Osteoblast (primary cell): ENCODE data around the gene KLHL18. TPM values are rescaled to one million over a fixed set of nuclear protein-coding genes. Genes with fewer than 3 reads are reported as not detected.

Source experiments
- DNase-seq: peaks from one replicate; pipeline ENCODE4 v3.0.0; 2011; ENCODE audit warnings: low spot score, mixed read lengths; ENCODE audit not compliant: insufficient read length; ENCODE audit errors: missing footprints
- H2AFZ ChIP-seq: 2 replicates; pipeline ENCODE4 v1.6.0; 2011; ENCODE audit warnings: mild to moderate bottlenecking, low read length
- H3K27ac ChIP-seq: 2 replicates; pipeline ENCODE4 v1.5.1; 2011; ENCODE audit warnings: mild to moderate bottlenecking, low read depth, low read length, moderate library complexity
- H3K27me3 ChIP-seq: 2 replicates; pipeline ENCODE4 v1.6.0; 2012; ENCODE audit warnings: mild to moderate bottlenecking, control low read depth, inconsistent platforms, low read length, moderate library complexity; ENCODE audit not compliant: insufficient read depth
- H3K36me3 ChIP-seq: 2 replicates; pipeline ENCODE4 v1.5.1; 2011; ENCODE audit warnings: mild to moderate bottlenecking, low read length, control low read depth, moderate library complexity; ENCODE audit not compliant: insufficient read depth
- H3K4me1 ChIP-seq: 2 replicates; pipeline ENCODE4 v1.5.1; 2011; ENCODE audit warnings: mild to moderate bottlenecking, low read length, control low read depth, moderate library complexity; ENCODE audit not compliant: insufficient read depth
- H3K4me2 ChIP-seq: 2 replicates; pipeline ENCODE4 v1.6.0; 2011; ENCODE audit warnings: mild to moderate bottlenecking, low read length; ENCODE audit not compliant: insufficient read depth
- H3K4me3 ChIP-seq: fragments of 200-600 bp; sonication (generic); 3 replicates; pipeline ENCODE4 v1.5.1; 2012; ENCODE audit warnings: mild to moderate bottlenecking, low read length, inconsistent platforms; ENCODE audit not compliant: insufficient read depth
- H3K79me2 ChIP-seq: 2 replicates; pipeline ENCODE4 v1.6.0; 2012; ENCODE audit warnings: mild to moderate bottlenecking, low read length, control low read depth, inconsistent platforms; ENCODE audit not compliant: insufficient read depth
- H3K9me3 ChIP-seq: 2 replicates; pipeline ENCODE4 v1.5.1; 2011; ENCODE audit warnings: low read depth, low read length, control low read depth
- H4K20me1 ChIP-seq: 2 replicates; pipeline ENCODE4 v1.6.0; 2012; ENCODE audit warnings: mild to moderate bottlenecking, low read length, control low read depth; ENCODE audit not compliant: insufficient read depth
- total RNA-seq: library from RNA; depleted of rRNA; stranded (reverse); fragments of >200 nt; gene quantifications from 2 replicates; pipeline ENCODE4 v1.2.3, GENCODE V29; 2012
- TF ChIP-seq, protein P1 (sequence below): IDR thresholded peaks from 2 replicates; pipeline ENCODE4 v1.5.1; 2011; ENCODE audit warnings: mild to moderate bottlenecking, low read depth, low read length, moderate library complexity; ENCODE audit errors: extremely low read depth

KLHL18 gene
- total RNA-seq, 1 donor, result 21.4 TPM

- no peak overlapping the region for H3K4me2 ChIP-seq
- H3K79me2 ChIP-seq, result peaks cover 47% of the 10 kb centered on the region
- H3K9me3 ChIP-seq, result no peaks in the 10 kb centered on the region
- no peaks in the 10 kb centered on the region for H3K36me3 ChIP-seq
- no peak overlapping the region for H3K27ac ChIP-seq
- H4K20me1 ChIP-seq, result peaks cover 27% of the 10 kb centered on the region
- H2AFZ ChIP-seq, result no peak overlapping the region
- H3K4me3 ChIP-seq, result no peak overlapping the region
- TF ChIP-seq, protein P1, sequence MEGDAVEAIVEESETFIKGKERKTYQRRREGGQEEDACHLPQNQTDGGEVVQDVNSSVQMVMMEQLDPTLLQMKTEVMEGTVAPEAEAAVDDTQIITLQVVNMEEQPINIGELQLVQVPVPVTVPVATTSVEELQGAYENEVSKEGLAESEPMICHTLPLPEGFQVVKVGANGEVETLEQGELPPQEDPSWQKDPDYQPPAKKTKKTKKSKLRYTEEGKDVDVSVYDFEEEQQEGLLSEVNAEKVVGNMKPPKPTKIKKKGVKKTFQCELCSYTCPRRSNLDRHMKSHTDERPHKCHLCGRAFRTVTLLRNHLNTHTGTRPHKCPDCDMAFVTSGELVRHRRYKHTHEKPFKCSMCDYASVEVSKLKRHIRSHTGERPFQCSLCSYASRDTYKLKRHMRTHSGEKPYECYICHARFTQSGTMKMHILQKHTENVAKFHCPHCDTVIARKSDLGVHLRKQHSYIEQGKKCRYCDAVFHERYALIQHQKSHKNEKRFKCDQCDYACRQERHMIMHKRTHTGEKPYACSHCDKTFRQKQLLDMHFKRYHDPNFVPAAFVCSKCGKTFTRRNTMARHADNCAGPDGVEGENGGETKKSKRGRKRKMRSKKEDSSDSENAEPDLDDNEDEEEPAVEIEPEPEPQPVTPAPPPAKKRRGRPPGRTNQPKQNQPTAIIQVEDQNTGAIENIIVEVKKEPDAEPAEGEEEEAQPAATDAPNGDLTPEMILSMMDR, result no peak
- H3K27me3 ChIP-seq, result no peaks in the 10 kb centered on the region
- no peak for DNase-seq
- H3K4me1 ChIP-seq, result peaks cover 14% of the 10 kb centered on the region
These were observed 96.1 kb downstream of the KLHL18 start for GRCh38 chr3:47378869-47379268.

DNA sequence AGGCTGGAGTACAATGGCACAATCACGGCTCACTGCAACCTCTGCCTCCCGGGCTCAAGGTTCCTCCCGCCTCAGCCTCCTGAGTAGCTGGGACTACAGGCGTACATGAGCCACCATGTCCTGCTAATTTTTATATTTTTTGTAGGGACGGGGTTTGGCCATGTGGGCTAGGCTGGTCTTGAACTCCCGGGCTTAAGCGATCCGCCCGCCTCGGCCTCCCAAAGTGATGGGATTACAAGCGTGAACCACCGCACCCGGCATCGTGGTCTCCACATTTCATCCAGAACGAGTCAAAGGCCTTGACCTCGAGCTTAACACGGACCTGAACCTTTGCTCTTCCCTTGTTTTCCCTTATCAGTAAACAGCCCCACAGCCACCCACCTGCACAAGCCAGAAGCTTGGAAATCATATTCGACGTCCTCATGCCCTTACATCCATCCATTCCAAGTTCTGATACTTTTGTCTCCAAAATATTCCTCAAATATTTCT, 96.7 kb downstream of the KLHL18 start:
- TF ChIP-seq, protein P1, result no peak
- no peak for DNase-seq
- Histone ChIP-seq H3K4me3 (peak overlapping the region; percentile 94), H3K27ac (no peak overlapping the region), H3K27me3 (no peaks in the 10 kb centered on the region), H3K79me2 (peaks cover 53% of the 10 kb centered on the region), H2AFZ (no peak overlapping the region), H3K4me2 (peak overlapping the region; percentile 99), H3K36me3 (no peaks in the 10 kb centered on the region), H4K20me1 (peaks cover 28% of the 10 kb centered on the region), H3K4me1 (peaks cover 14% of the 10 kb centered on the region), H3K9me3 (no peaks in the 10 kb centered on the region)

DNA sequence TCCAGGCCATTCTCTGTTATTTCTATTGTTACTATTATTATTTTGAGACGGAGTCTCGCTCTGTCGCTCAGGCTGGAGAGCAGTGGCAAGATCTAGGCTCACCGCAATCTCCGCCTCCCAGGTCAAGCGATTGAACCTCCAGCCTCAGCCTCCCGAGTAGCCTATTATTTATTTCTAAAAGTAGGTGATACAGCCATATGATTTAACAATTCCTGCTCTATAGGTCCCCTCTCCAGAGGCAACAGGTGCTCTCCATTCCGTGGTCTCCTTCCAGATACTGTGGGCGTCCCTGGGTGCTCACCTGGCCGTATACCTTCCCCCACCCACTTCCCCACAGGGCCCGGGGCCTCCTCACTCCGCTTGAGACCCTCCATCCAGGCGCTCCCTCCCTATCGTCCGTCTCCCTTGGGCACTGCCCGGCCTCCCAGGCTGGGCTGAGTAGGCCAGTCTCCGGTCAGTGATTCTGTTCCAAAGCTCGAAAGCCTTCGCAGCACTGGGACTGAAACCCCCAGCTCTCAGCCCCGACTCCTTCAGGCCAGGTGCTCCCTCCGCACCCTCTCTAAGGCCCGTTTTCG, 97.4 kb downstream of the KLHL18 start:
- Histone ChIP-seq H3K79me2 (peaks cover 59% of the 10 kb centered on the region), H3K9me3 (no peaks in the 10 kb centered on the region), H2AFZ (peak overlapping the region; percentile 90), H3K4me3 (peak overlapping the region; percentile 94), H3K27ac (peak overlapping the region; percentile 89), H3K4me2 (peak overlapping the region; percentile 99), H3K36me3 (no peaks in the 10 kb centered on the region), H3K27me3 (no peaks in the 10 kb centered on the region), H4K20me1 (peaks cover 33% of the 10 kb centered on the region), H3K4me1 (peaks cover 14% of the 10 kb centered on the region)
- DNase-seq, result no peak
- TF ChIP-seq, protein P1, result no peak

DNA sequence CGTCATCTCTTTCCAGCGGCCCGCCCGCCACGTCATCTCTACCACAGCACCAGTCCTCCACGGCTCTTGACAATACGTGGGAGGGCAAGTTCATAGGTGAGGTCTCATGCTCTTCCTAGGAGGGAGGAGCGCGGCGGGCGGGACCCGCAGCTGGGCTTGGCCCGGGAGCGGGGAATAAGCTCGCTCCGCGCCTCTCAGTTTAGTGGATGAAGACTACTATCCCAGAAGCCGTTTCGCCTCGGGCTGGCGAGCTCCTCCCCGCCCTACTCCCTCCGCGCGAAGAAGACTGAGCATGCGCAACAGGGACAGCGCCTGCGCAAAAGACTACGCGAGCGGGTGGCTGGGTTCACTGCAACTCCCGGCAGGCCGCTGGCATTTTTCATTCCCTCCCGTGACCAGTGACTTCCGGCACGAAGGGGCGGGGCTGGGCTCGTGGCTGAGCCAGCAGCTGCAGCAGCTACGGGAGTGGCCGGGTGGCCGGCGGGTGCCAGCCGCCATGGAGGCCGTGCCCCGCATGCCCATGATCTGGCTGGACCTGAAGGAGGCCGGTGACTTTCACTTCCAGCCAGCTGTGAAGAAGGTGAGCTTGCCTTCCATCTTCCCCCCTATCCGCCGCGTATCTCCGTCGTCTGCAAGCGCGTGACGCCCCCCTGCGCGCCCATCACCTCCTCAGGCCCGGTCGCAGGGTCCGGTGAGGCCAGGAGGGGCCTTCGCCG, 98.0 kb downstream of the KLHL18 start, which contains the start of gene PTPN23:
Gene PTPN23, plus strand, starts transcription at position 421 of the 716 bp plus-strand sequence. Its CDS starts 76 bp downstream, at position 497.
- H3K36me3 ChIP-seq, result peaks cover 3% of the 10 kb centered on the region
- H4K20me1 ChIP-seq, result peaks cover 39% of the 10 kb centered on the region
- peak within 1 kb of the TSS; percentile 89 for H3K27ac ChIP-seq
- TF ChIP-seq, protein P1, result no peak
- H3K9me3 ChIP-seq, result no peaks in the 10 kb centered on the region
- peaks cover 66% of the 10 kb centered on the region for H3K79me2 ChIP-seq
- peaks cover 14% of the 10 kb centered on the region for H3K4me1 ChIP-seq
- DNase-seq, result peak; percentile 99
- peak within 1 kb of the TSS; percentile 94 for H3K4me3 ChIP-seq
- H3K27me3 ChIP-seq, result no peaks in the 10 kb centered on the region
- peak within 1 kb of the TSS; percentile 90 for H2AFZ ChIP-seq
- H3K4me2 ChIP-seq, result peak within 1 kb of the TSS; percentile 99
